KMS-11 (cell line): ENCODE results near the gene CCDC8.

Source experiments
- H2AFZ ChIP-seq: fragments of 200-600 bp; sonication (generic); 2 replicates; pipeline ENCODE4 v1.6.1; 2016; ENCODE audit warnings: antibody characterized with exemption, mixed run types, low read depth
- H3K27ac ChIP-seq: fragments of 200-600 bp; sonication (generic); 2 replicates; pipeline ENCODE4 v1.6.1; 2016; ENCODE audit warnings: mild to moderate bottlenecking, mixed run types
- H3K27me3 ChIP-seq: fragments of 200-600 bp; sonication (generic); 2 replicates; pipeline ENCODE4 v1.6.1; 2017; ENCODE audit warnings: mild to moderate bottlenecking, low read depth, mixed run types, moderate library complexity; ENCODE audit not compliant: insufficient read depth
- H3K36me3 ChIP-seq: fragments of 200-600 bp; sonication (generic); 2 replicates; pipeline ENCODE4 v1.6.1; 2017; ENCODE audit warnings: mild to moderate bottlenecking, mixed run types; ENCODE audit not compliant: insufficient read depth
- H3K4me1 ChIP-seq: fragments of 200-600 bp; sonication (generic); 2 replicates; pipeline ENCODE4 v1.6.1; 2016; ENCODE audit warnings: mild to moderate bottlenecking, low read depth, mixed run types; ENCODE audit not compliant: poor library complexity, severe bottlenecking
- H3K4me2 ChIP-seq: fragments of 200-600 bp; sonication (generic); 2 replicates; pipeline ENCODE4 v1.7.0; 2016; ENCODE audit warnings: mild to moderate bottlenecking, mixed run types
- H3K4me3 ChIP-seq: fragments of 200-600 bp; sonication (generic); IDR thresholded peaks from 2 replicates; pipeline ENCODE4 v1.6.1; 2017; ENCODE audit warnings: low read depth, low read length, mixed read lengths; ENCODE audit not compliant: insufficient read depth
- H3K79me2 ChIP-seq: fragments of 200-600 bp; sonication (generic); 2 replicates; pipeline ENCODE4 v1.6.1; 2016; ENCODE audit warnings: low read depth, mixed run types; ENCODE audit not compliant: insufficient read depth
- H3K9ac ChIP-seq: fragments of 200-600 bp; sonication (generic); 2 replicates; pipeline ENCODE4 v1.6.1; 2016; ENCODE audit warnings: mild to moderate bottlenecking, mixed run types
- H4K20me1 ChIP-seq: fragments of 200-600 bp; sonication (generic); 2 replicates; pipeline ENCODE4 v1.6.1; 2016; ENCODE audit warnings: mild to moderate bottlenecking, mixed run types; ENCODE audit not compliant: insufficient read depth
- CTCF ChIP-seq: fragments of 200-600 bp; sonication (generic); conservative IDR thresholded peaks from 2 replicates; pipeline ENCODE4 v1.6.1; 2017; ENCODE audit warnings: low read depth, mild to moderate bottlenecking, antibody characterized with exemption, low read length, moderate library complexity, mixed read lengths

CCDC8 gene

GRCh38 chr19:46413262-46414031 lies at the start of gene CCDC8:
Gene CCDC8 (minus strand): TSS chr19:46413564. CDS start chr19:46412810, 754 bp downstream.
- Histone ChIP-seq H3K79me2 (no peaks in the 10 kb centered on the region), H3K27ac (no peak within 1 kb of the TSS), H3K27me3 (peaks cover 44% of the 10 kb centered on the region), H3K4me1 (no peaks in the 10 kb centered on the region), H4K20me1 (no peaks in the 10 kb centered on the region), H2AFZ (no peak within 1 kb of the TSS), H3K36me3 (no peaks in the 10 kb centered on the region), H3K9ac (no peak within 1 kb of the TSS), H3K4me2 (no peak within 1 kb of the TSS), H3K4me3 (no peak within 1 kb of the TSS)
- no peak for TF ChIP-seq CTCF

DNA sequence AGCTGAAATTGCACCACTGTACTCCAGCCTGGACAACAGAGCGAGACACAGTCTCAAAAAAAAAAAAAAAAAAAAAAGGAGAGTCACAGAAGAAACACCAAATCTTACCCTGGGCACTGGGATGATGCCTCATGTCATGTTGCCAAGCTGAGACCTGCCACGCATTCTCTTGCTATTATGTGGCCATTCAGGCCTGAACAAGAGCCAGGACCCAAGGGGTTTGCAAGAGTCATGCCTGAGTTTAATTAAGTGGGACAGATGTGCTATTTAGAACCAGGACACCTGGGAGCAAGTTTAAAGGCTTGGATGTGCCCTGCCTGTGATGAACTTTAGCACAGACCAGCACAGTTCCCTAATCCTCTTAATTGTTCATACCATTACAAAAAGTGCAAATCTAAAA lies 48.2 kb upstream of the CCDC8 start:
- H4K20me1 ChIP-seq, result no peaks in the 10 kb centered on the region
- H3K4me3 ChIP-seq, result no peak overlapping the region
- H2AFZ ChIP-seq, result no peak overlapping the region
- TF ChIP-seq CTCF, result no peak
- no peaks in the 10 kb centered on the region for H3K36me3 ChIP-seq
- no peak overlapping the region for H3K27ac ChIP-seq
- H3K9ac ChIP-seq, result no peak overlapping the region
- peaks cover 55% of the 10 kb centered on the region; the same call in 1 of the 2 replicates for H3K27me3 ChIP-seq
- no peaks in the 10 kb centered on the region for H3K79me2 ChIP-seq
- peaks cover 10% of the 10 kb centered on the region for H3K4me1 ChIP-seq
- H3K4me2 ChIP-seq, result no peak overlapping the region

DNA sequence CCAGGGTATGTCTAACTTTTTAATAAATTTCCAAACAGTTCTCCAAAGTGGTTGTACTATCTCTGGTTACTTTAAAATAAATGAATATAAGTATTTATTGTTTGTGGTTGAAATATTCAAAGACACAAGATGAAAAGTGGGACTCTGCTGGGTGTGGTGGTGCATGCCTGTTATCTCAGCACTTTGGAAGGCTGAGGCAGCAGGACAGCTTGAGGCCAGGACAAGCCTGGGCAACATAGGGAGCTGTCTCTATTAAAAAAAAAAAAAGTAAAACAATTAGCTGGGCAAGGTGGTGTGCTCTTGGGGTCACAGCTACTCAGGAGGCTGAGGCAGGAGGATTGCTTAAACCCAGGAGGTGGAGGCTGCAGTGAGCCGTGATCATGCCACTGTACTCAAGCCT lies 47.6 kb upstream of the CCDC8 start:
- no peak overlapping the region for H3K27ac ChIP-seq
- no peak for TF ChIP-seq CTCF

GRCh38 chr19:46460055-46460454 lies 46.7 kb upstream of the CCDC8 start:
- Histone ChIP-seq H3K36me3 (no peaks in the 10 kb centered on the region), H3K79me2 (no peaks in the 10 kb centered on the region), H4K20me1 (no peaks in the 10 kb centered on the region), H3K27me3 (peaks cover 61% of the 10 kb centered on the region; the same call in 1 of the 2 replicates), H3K4me3 (no peak overlapping the region), H3K4me2 (no peak overlapping the region), H2AFZ (no peak overlapping the region), H3K27ac (no peak overlapping the region), H3K4me1 (no peaks in the 10 kb centered on the region), H3K9ac (no peak overlapping the region)
- TF ChIP-seq CTCF, result no peak

More for the DNA sequence above, 47.6 kb upstream of the CCDC8 start:
- Histone ChIP-seq H2AFZ (no peak overlapping the region), H4K20me1 (no peaks in the 10 kb centered on the region), H3K4me1 (peaks cover 5% of the 10 kb centered on the region), H3K36me3 (no peaks in the 10 kb centered on the region), H3K4me2 (no peak overlapping the region), H3K4me3 (no peak overlapping the region), H3K79me2 (no peaks in the 10 kb centered on the region), H3K27me3 (peaks cover 60% of the 10 kb centered on the region; the same call in 1 of the 2 replicates), H3K9ac (no peak overlapping the region)
